Pancreas (tissue), 10 donors: ENCODE results near the gene LMO2. TPM values are rescaled to one million over a fixed set of nuclear protein-coding genes. Genes with fewer than 3 reads are reported as not detected.

Experiments used
- ATAC-seq, 4 donors: fragments of 200-7000 bp; cut with Tn5 transposase; one replicate each; pipeline versions ENCODE4 v1.8.0 to v1.9.1; 2020; ENCODE audit warnings: mild to moderate bottlenecking in 4 of 4, moderate library complexity in 4 of 4
- DNase-seq, 6 donors: peaks; one replicate each; pipeline ENCODE4 v3.0.0-alpha.2; 2020
- FAIRE-seq: peaks from 2 replicates; lab custom pipeline; 2012; peaks lifted over from hg19 to GRCh38; lab: Jason Lieb, UNC
- H3K27ac ChIP-seq, 4 donors: fragments of 200-600 bp; sonication (generic); 1 replicate in 3 of 4; 2 replicates in 1 of 4; pipeline versions ENCODE4 v1.5.0 to v1.8.0; 2020
- H3K27me3 ChIP-seq, 4 donors: fragments of 200-600 bp; one replicate each; pipeline ENCODE4 v1.8.0; 2021
- H3K36me3 ChIP-seq, 3 donors: fragments of 200-600 bp; sonication (generic) in 1 of 3; one replicate each; pipeline versions ENCODE4 v1.5.0 to v1.8.0; 2020 to 2021
- H3K4me1 ChIP-seq, 3 donors: fragments of 200-600 bp; one replicate each; pipeline ENCODE4 v1.8.0; 2021
- H3K4me3 ChIP-seq, 4 donors: fragments of 200-600 bp; sonication (generic) in 2 of 4; one replicate each; pipeline versions ENCODE4 v1.5.0 to v1.8.0; 2020 to 2021
- H3K9me3 ChIP-seq, 4 donors: fragments of 200-600 bp; one replicate each; pipeline ENCODE4 v1.8.0; 2021
- CTCF ChIP-seq, 4 donors: fragments of 200-600 bp; sonication (generic) in 3 of 4; IDR thresholded peaks; one replicate each; pipeline versions ENCODE4 v1.5.0 to v1.8.0; 2021; ENCODE audit warnings: antibody characterized with exemption in 4 of 4
- WGBS, 2 donors: extraction: QIAGEN DNeasy Blood & Tissue Kit; methylation state at CpG; one replicate each; pipeline ENCODE4 v1.1.7; 2013; 5-methylcytosine and 5-hydroxymethylcytosine counted together
- intact Hi-C, 3 donors: fragments of 100-400 bp; cut with DNase I; formaldehyde crosslinking; loops; one replicate each; pipeline versions ENCODE4 v1.11.1 to v1.14.2; 2022
- polyA plus RNA-seq, 2 donors: library from polyadenylated mRNA; stranded (reverse); fragments of 200-250 nt; gene quantifications; one replicate each; pipeline ENCODE4 v1.2.3, GENCODE V29; 2013
- total RNA-seq, 6 donors: library from RNA; stranded (reverse); fragmentation: NEBNext Ultra II Directional in 4 of 6; extraction: Animal tissue kit (Norgen Biotek cat#: 25700) in 4 of 6; gene quantifications; one replicate each; pipeline versions ENCODE4 v1.2.1 to v1.2.4, GENCODE V29; 2021 to 2023
- donor health status: healthy with polysubstance abuse.
- donor health status: DM: no; HTN: no; CAD: no; lungs with moderate emphysema.
- donor health status: DM: no; HTN: no; CAD: no.
- donor health status: control.
- donor health status: control.
- donor health status: Bipolar disorder and iron deficiency.
- donor health status: DM: yes; HTN: yes; CAD: no.
- donor health status: DM: no; HTN: no; CAD: no.
- donor health status: DM: no; HTN: no; CAD: no.
- donor health status: DM: yes; HTN: yes; CAD: no.

The LMO2 gene
- total and polyA plus RNA-seq, 8 donors: 2.4 to 24.3 (median 7.8) TPM

GRCh38 chr11:33861386-33861785 lies 30.5 kb downstream of the LMO2 start:
- Histone ChIP-seq H3K9me3 (no peaks in the 10 kb centered on the region), H3K27me3 (no peaks in the 10 kb centered on the region), H3K4me3 (no peak overlapping the region), H3K4me1 (peaks cover 0 to 8% (median 3%) of the 10 kb centered on the region in 3 donors), H3K36me3 (no peaks in the 10 kb centered on the region), H3K27ac (peak overlapping the region in 3 of 4 donors; percentile 31 to 60 (median 42))
- ATAC-seq (peak in 1 of 4 donors; percentile 25), FAIRE-seq (no peak), DNase-seq (no peak)
- TF ChIP-seq CTCF (IDR thresholded peaks at IDR 0.05): no peak
- 55 to 58% methylated on average over 6 of the region's 6 CpGs for WGBS, 2 donors
- intact Hi-C loops: no loop called here

GRCh38 chr11:33860926-33861325 lies 30.9 kb downstream of the LMO2 start:
- H3K27ac ChIP-seq: peak overlapping the region in 3 of 4 donors; percentile 31 to 60 (median 42)
- no peak for TF ChIP-seq CTCF (IDR thresholded peaks at IDR 0.05)
- FAIRE-seq (no peak), ATAC-seq (peak; percentile 80 to 94 (median 90)), DNase-seq (peak in 4 of 6 donors; percentile 41 to 67 (median 46))
- H3K9me3 ChIP-seq: no peaks in the 10 kb centered on the region
- H3K36me3 ChIP-seq: no peaks in the 10 kb centered on the region
- 28 to 35% methylated on average over 5 of the region's 5 CpGs for WGBS, 2 donors
- no peaks in the 10 kb centered on the region for H3K27me3 ChIP-seq
- H3K4me1 ChIP-seq: peaks cover 0 to 8% (median 3%) of the 10 kb centered on the region in 3 donors
- intact Hi-C loops: no loop called here
- H3K4me3 ChIP-seq: no peak overlapping the region

- 90 to 91% methylated on average over 16 of the region's 16 CpGs for WGBS, 2 donors
- H3K36me3 ChIP-seq: no peaks in the 10 kb centered on the region
- intact Hi-C loops: loop anchor here (5.0 to 10.0 kb wide), 2 partner anchors 108 to 115 kb away; no protein-coding TSS in a partner anchor
- H3K9me3 ChIP-seq: no peaks in the 10 kb centered on the region
- DNase-seq: no peak
- no peak for FAIRE-seq
- H3K27me3 ChIP-seq: no peaks in the 10 kb centered on the region
- no peak for TF ChIP-seq CTCF (IDR thresholded peaks at IDR 0.05)
- H3K4me1 ChIP-seq: peaks cover 0 to 8% (median 3%) of the 10 kb centered on the region in 3 donors
- no peak for ATAC-seq
- H3K27ac ChIP-seq: no peak overlapping the region
- no peak overlapping the region for H3K4me3 ChIP-seq
Observed at GRCh38 chr11:33859306-33859705, 32.6 kb downstream of the LMO2 start.

GRCh38 chr11:33857933-33858371 lies 33.9 kb downstream of the LMO2 start:
- Histone ChIP-seq H3K4me1 (peaks cover 0 to 8% (median 3%) of the 10 kb centered on the region in 3 donors), H3K27me3 (no peaks in the 10 kb centered on the region), H3K36me3 (no peaks in the 10 kb centered on the region), H3K4me3 (no peak overlapping the region), H3K27ac (no peak overlapping the region), H3K9me3 (no peaks in the 10 kb centered on the region)
- FAIRE-seq (no peak), DNase-seq (peak; percentile 51 to 89 (median 72)), ATAC-seq (peak; percentile 72 to 89 (median 84))
- TF ChIP-seq CTCF (IDR thresholded peaks at IDR 0.05): peak; percentile 64 to 83 (median 80)
- intact Hi-C loops: loop anchor here (5.0 to 10.0 kb wide), 2 partner anchors 109 to 117 kb away; no protein-coding TSS in a partner anchor
- WGBS, 2 donors: 2 to 3% methylated on average over 10 of the region's 10 CpGs

GRCh38 chr11:33855500-33855899 lies 36.4 kb downstream of the LMO2 start:
- ATAC-seq (no peak), DNase-seq (no peak), FAIRE-seq (no peak)
- no peak for TF ChIP-seq CTCF (IDR thresholded peaks at IDR 0.05)
- Histone ChIP-seq H3K36me3 (no peaks in the 10 kb centered on the region), H3K4me1 (peaks cover 0 to 3% (median 0%) of the 10 kb centered on the region in 3 donors), H3K27ac (no peak overlapping the region), H3K27me3 (no peaks in the 10 kb centered on the region), H3K9me3 (no peaks in the 10 kb centered on the region), H3K4me3 (no peak overlapping the region)
- intact Hi-C loops: loop anchor here (5.0 to 10.0 kb wide), 2 partner anchors 112 to 119 kb away; no protein-coding TSS in a partner anchor
- 53 to 60% methylated on average over 2 of the region's 2 CpGs for WGBS, 2 donors
